GM21447 (cell line): ENCODE data around the gene TCP11X2.
"Not testable (repeated sequence)": the region's sequence is repeated elsewhere in the genome, so short reads cannot be mapped to it uniquely, and the experiment has no call there.

Experiments
- ATAC-seq: cut with Tn5 transposase; IDR thresholded peaks from one replicate; pipeline ENCODE4 v1.9.1; 2021; ENCODE audit not compliant: unreplicated experiment

TCP11X2 gene

DNA sequence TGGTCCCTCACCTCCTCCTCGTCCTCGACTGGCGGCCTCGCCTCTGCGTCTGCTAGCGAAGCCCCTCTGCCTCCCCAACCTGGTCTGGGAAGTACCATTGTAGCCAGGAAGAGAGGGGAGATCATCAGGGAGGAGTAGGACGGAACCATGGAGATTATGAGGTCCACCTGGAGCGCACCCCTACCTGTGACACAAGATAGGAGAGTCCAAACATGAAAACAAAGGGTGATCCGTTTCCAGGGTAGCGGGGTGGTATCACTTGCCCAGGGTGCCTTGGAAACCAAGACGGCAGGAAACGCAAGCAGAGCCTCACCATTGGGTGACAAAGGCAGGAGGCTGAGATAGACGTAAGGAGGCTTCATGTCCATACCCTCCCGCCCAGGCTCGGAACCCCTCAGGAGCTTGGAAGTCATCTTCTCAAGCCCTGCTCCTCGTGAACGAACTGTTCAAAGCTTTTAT is at the start of gene TCP11X2:
Gene TCP11X2 (minus strand): TSS at position 51 of the 459 bp plus-strand sequence.
- not testable (repeated sequence) for ATAC-seq

DNA sequence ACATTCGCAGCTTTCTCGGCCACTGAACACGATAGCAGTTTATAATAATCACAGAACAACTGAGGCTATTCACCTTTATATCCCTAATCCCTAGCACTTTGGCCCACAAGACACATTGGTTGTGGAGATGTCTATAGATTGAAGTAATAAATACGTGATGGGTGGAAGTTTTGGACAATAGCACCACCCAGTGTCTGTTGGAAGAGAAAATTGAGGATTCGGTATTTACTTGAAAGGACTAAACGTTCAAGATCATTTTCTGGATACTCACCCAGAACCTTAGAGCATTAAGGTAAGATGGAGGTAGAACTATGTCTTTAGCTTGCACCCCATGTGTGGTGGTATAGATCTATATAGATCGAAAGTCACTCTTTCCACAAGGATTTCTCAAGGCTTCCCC is 45.7 kb upstream of the TCP11X2 start:
- no peak for ATAC-seq

DNA sequence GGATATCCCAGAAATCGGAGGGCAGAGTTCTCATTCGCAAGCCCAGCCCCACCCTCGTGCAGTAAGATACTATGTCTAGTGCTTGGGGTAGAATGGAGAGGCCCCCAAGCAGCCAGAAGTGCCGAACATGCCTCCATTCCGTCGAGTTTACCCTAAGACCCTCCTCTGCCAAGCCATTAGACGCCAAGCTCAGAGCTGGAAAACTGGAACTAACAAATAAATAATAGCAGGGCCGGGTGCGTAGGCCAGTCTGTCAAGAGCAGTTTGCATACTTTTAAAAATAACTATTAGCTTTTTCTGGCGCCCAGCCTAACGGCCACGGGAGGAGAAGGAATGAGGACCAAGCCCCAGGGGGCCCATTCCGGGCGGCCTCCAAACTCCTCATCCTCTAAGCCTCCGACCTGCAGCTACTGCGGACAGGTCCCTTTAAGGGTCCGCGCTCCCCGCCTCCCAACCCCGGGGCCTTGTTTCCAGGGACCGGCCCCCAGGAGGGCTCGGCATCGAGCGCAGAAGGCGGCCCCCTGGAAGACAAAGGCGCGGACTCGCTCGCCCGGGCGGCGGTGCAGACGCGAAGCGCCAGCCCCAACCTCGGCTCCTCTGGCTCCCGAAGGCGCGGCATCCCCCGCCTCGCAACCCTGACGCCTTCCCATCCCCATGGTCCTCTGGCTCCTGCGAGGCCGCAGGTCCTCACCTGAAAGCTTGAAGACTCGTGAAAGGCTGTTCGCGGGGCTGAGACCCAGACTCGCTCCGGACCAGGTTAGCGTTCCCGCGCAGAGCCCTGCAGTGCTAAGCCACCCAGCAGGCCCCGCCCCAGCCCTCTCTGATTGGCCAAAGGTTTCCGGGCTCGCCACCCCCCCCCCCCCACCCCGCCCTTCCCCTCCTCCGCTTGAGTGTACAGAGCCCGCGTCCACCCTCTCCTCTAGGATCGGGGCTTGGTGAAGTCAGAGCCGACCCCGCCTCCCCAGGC is 44.6 kb upstream of the TCP11X2 start, which contains the start of gene TMSB15A:
Gene TMSB15A (minus strand): TSS at position 765 of the 967 bp plus-strand sequence.
- ATAC-seq = peak; percentile 57

DNA sequence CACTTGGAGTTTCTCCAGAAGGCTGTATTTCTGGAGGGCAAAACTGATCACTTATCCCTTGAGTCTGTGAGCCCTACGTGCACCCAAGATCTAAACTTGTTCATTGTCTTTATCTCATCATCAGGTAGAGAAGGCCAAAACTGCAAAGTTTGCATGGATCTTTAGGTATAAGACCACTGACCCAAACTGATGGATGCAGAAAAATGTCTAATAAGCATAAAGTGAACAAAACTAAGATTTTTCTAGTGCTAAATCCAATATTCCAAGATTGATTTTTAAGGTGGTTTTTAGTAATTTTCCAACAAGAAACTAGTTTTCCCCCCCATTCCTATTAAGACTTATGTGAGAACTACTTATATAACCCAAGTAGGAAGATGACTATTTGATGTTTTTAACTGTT is 42.9 kb upstream of the TCP11X2 start:
- no peak for ATAC-seq

DNA sequence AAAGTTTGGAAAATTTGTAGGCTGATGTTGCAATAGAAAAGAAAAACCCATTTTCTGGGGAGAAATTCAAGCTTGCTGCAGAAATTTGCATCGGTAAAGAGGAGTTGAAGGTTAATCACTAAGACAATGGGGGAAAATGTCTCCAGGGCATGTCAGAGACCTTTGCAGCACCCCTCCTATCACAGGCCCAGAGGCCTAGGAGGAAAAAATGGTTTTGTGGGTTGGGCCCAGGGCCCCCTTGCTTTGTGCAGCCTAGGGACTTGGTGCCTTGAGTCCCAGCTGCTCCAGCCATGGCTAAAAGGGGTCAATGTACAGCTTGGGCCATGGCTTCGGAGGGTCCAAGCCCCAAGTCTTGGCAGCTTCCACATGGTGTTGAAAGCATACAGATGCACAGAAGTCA is 27.1 kb upstream of the TCP11X2 start:
- no peak for ATAC-seq

DNA sequence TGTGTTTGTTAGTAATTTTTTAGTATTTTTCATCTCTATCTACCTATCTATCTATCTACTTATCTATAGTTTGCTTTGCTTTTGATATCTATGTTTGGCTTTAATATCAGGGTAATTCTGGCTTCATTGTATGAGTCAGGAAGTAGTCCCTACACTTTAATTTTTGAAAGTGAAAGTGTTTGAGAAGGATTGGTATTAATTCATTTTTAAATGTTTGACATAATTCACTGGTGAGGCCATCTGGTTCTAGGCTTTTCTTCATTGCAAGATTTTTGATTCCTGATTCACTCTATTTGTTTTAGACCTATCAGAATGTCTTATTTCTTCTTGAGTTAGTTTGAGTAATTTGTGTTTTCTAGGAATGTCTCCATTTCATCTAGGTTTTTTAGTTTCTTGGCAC is 20.2 kb upstream of the TCP11X2 start:
- ATAC-seq = no peak

DNA sequence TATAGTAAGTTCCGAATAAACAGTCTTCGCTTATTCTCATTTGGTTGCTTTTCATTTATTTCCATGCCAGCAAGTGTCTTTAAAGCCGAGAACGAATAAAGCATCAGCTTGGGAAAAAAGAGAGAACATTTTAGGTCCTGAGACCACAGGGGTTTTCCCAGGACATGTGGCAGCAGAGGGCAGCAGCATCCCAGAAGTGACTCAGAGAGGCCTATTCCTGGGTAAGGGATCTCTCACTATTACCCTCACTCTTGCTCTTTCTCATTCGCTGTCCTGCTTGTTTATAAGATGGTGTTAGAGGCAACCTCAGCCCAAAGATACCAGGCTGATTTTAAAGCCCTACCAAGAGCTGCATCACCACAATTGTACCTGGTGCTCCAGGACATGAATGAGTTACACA is 7.2 kb upstream of the TCP11X2 start:
- ATAC-seq = not testable (repeated sequence)

DNA sequence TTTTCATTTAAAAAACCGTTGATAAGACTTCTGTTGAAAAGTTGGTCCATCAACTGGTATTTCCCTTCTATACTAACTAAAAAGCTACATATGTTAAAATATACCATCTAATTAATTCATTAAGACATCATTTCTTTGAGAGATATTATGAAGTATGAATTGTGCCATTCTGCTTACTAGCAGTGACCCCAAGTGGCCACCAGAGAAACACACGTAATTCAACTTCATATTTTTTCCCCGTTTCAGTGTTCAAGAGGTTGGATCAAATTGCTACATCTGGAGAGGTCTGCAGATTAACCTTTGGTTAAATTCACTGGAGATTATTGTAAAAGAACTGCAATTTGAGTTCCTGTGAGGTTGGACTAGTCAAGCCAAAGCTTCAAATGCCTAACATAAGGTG is 1.4 kb downstream of the TCP11X2 start:
- ATAC-seq = not testable (repeated sequence)

DNA sequence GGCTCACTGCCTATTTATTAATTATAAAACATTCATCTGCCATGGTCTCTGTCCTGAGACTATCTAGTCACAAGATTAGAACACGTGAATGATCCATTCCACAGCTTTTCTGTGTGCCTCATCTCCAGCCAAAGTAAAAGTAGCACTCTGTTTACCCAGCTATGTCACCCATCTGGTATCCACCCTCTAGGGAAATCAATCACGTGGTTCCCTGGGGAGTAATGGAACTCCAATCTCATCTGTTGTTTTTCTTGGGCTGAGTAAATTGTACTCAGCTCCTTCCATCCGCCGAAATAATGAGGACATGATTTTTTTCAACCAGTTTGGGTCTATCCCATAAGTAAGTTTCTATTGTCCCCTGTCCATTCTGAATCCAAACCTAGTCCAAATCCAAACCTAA is 13.0 kb downstream of the TCP11X2 start:
- ATAC-seq = not testable (repeated sequence)

DNA sequence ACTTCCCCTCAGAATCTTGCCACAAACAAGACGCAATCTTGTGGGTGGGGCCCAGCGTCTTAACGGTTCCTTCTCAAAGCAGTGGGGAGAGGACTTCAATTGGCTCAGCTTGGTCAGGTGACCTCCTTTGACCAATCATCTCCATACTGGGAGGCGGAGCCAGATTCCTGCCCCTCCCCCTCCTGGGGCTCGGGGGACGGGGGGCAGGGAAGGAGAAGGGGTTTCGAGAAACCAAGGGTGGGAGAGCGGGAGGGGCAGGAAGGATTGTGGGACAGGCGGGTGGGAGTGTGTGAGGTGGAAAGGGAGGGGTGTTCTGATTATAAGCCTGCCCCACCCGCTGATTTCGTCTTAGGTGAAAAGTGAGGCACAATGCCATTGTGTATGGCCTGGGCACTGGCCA is 31.7 kb downstream of the TCP11X2 start, which contains the start of gene NXF2B:
Gene NXF2B (minus strand): TSS at position 101 of the 400 bp plus-strand sequence. CDS start 59,972 bp downstream, outside the sequence.
- ATAC-seq = not testable (repeated sequence)

DNA sequence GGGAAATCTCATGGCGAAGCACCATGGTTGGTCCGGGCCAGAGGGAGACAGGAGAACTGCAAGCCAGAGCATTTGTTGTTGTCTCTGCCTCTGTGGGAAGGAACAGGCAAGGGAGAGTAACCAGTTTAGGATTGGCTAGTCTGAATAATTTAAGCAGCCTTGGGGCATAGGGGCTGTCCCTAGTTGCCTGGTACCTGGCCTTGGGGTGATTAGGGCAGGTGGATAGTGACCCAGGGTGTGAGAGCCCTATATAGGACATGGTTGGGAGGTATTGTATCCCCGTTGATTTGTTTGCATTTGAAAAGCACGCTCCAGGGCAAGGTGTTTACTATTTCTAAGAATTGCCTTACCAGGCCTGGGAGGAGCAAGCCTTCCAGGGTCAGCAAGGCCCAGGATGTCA is 57.1 kb downstream of the TCP11X2 start:
- not testable (repeated sequence) for ATAC-seq
